ENCODE measurements around the gene WDR62. TPM values are rescaled to one million over a fixed set of nuclear protein-coding genes. Genes with fewer than 3 reads are reported as not detected.

Gene WDR62
- total RNA-seq, 2 experiments from 2014 or later, result 2.0 to 2.6 TPM

- H3K36me3 ChIP-seq (ENCODE audit: insufficient read depth, low read length), result peaks cover 23% of the 10 kb centered on the region
- no peak overlapping the region for H3K4me3 ChIP-seq (ENCODE audit: low read length)
- POLR2A ChIA-PET, result no interaction called here
- H3K4me3 Mint-ChIP-seq, result peak overlapping the region; percentile 81
- H3K27ac Mint-ChIP-seq, result peak overlapping the region; percentile 79
- H3K4me1 Mint-ChIP-seq (ENCODE audit: low read depth), result peaks cover 36% of the 10 kb centered on the region
- H3K27ac ChIP-seq (ENCODE audit: low read depth in 1 of 2, low read length in 2 of 2), result no peak overlapping the region
- CTCF ChIA-PET, result no interaction called here
- no peaks in the 10 kb centered on the region for H3K27me3 Mint-ChIP-seq
- H3K9me3 Mint-ChIP-seq, result no peaks in the 10 kb centered on the region
- no peaks in the 10 kb centered on the region for H3K27me3 ChIP-seq (ENCODE audit: control insufficient read depth in 1 of 2, insufficient read depth in 2 of 2, low read length in 2 of 2)
- peaks cover 47% of the 10 kb centered on the region for H3K36me3 Mint-ChIP-seq (ENCODE audit: low read depth)
- no peak for TF ChIP-seq CTCF (IDR thresholded peaks at IDR 0.05)
- DNase-seq (no peak), ATAC-seq (ENCODE audit: poor library complexity) (no peak)
- H3K9me3 ChIP-seq (ENCODE audit: control insufficient read depth in 1 of 2, insufficient read depth in 1 of 2, low read length in 2 of 2), result no peaks in the 10 kb centered on the region
- intact Hi-C loops (cut with DNase I, micrococcal nuclease), result loop anchor here (5.0 to 10.0 kb wide), 6 partner anchors 115 to 1202 kb away; partner anchors contain the start of genes IGFLR1 (in 1 of the 2), LIN37 (in 1 of the 2), PSENEN (in 1 of the 2) and SDHAF1 (in 1 of the 2)
- H3K4me1 ChIP-seq (ENCODE audit: insufficient read depth, low read length), result peaks cover 36% of the 10 kb centered on the region
Observed at GRCh38 chr19:36112678-36113077, 58.0 kb downstream of the WDR62 start.

GRCh38 chr19:36113425-36113824 lies 58.7 kb downstream of the WDR62 start:
- Mint-ChIP-seq H3K9me3 (no peaks in the 10 kb centered on the region), H3K4me3 (peak overlapping the region; percentile 94), H3K4me1 (ENCODE audit: low read depth) (peaks cover 41% of the 10 kb centered on the region), H3K27ac (peak overlapping the region; percentile 94), H3K27me3 (no peaks in the 10 kb centered on the region), H3K36me3 (ENCODE audit: low read depth) (peaks cover 54% of the 10 kb centered on the region)
- intact Hi-C loops (cut with DNase I, micrococcal nuclease), result loop anchor here (5.0 to 10.0 kb wide), 6 partner anchors 116 to 1201 kb away; partner anchors contain the start of genes IGFLR1 (in 1 of the 2), LIN37 (in 1 of the 2), PSENEN (in 1 of the 2) and SDHAF1 (in 1 of the 2)
- H3K4me1 ChIP-seq (ENCODE audit: insufficient read depth, low read length), result peaks cover 40% of the 10 kb centered on the region
- ATAC-seq (ENCODE audit: poor library complexity) (no peak), DNase-seq (peak in 1 of 14 experiments; percentile 49)
- peaks cover 28% of the 10 kb centered on the region for H3K36me3 ChIP-seq (ENCODE audit: insufficient read depth, low read length)
- ChIA-PET CTCF (interaction anchor here (0.5 to 5.1 kb wide), 3 partner anchors 15 to 155 kb away, joined by 3 to 29 read pairs (median 4); no protein-coding TSS in a partner anchor), POLR2A (interaction anchor here (3.4 kb wide), 1 partner anchor 14 kb away, joined by 51 read pairs; no protein-coding TSS in a partner anchor)
- H3K4me3 ChIP-seq (ENCODE audit: low read length), result peak overlapping the region; percentile 97
- H3K27ac ChIP-seq (ENCODE audit: low read depth in 1 of 2, low read length in 2 of 2), result peak overlapping the region in 1 of 2 donors; percentile 87
- H3K9me3 ChIP-seq (ENCODE audit: control insufficient read depth in 1 of 2, insufficient read depth in 1 of 2, low read length in 2 of 2), result no peaks in the 10 kb centered on the region
- TF ChIP-seq CTCF (IDR thresholded peaks at IDR 0.05), result no peak
- no peaks in the 10 kb centered on the region for H3K27me3 ChIP-seq (ENCODE audit: control insufficient read depth in 1 of 2, insufficient read depth in 2 of 2, low read length in 2 of 2)

GRCh38 chr19:36113894-36114720 lies 59.4 kb downstream of the WDR62 start:
- TF ChIP-seq CTCF (IDR thresholded peaks at IDR 0.05), result no peak
- ChIA-PET POLR2A (interaction anchor here (0.9 to 3.4 kb wide), 12 partner anchors 8 to 1481 kb away, joined by 3 to 51 read pairs (median 4); partner anchors contain the start of genes ALKBH6, CAPNS1, THAP8 and ZNF146), CTCF (interaction anchor here (0.5 to 5.1 kb wide), 4 partner anchors 14 to 740 kb away, joined by 3 to 29 read pairs (median 4); partner anchors contain the start of genes ZNF146 and ZNF565)
- Histone ChIP-seq H3K4me3 (ENCODE audit: low read length) (peak overlapping the region; percentile 97), H3K36me3 (ENCODE audit: insufficient read depth, low read length) (peaks cover 35% of the 10 kb centered on the region), H3K4me1 (ENCODE audit: insufficient read depth, low read length) (peaks cover 40% of the 10 kb centered on the region), H3K27me3 (ENCODE audit: control insufficient read depth in 1 of 2, insufficient read depth in 2 of 2, low read length in 2 of 2) (no peaks in the 10 kb centered on the region), H3K9me3 (ENCODE audit: control insufficient read depth in 1 of 2, insufficient read depth in 1 of 2, low read length in 2 of 2) (no peaks in the 10 kb centered on the region), H3K27ac (ENCODE audit: low read depth in 1 of 2, low read length in 2 of 2) (peak overlapping the region; percentile 87 to 92)
- Mint-ChIP-seq H3K27ac (peak overlapping the region; percentile 94), H3K36me3 (ENCODE audit: low read depth) (peaks cover 60% of the 10 kb centered on the region), H3K9me3 (no peaks in the 10 kb centered on the region), H3K27me3 (no peaks in the 10 kb centered on the region), H3K4me3 (peak overlapping the region; percentile 94), H3K4me1 (ENCODE audit: low read depth) (peaks cover 41% of the 10 kb centered on the region)
- no peak for ATAC-seq (ENCODE audit: poor library complexity)
- DNase-seq, result peak in 7 of 14 experiments; percentile 9 to 25 (median 13)
- intact Hi-C loops (cut with DNase I, micrococcal nuclease), result loop anchor here (1.0 to 10.0 kb wide), 10 partner anchors 59 to 1201 kb away; partner anchors contain the start of genes ALKBH6 (in 1 of the 2), IGFLR1 (in 1 of the 2), LIN37 (in 1 of the 2) and PSENEN (in 1 of the 2)

Measured in CD4-positive, alpha-beta T cell (primary cell).